ENCODE data around the gene SCAPER.
"Not testable (repeated sequence)": the region's sequence is repeated elsewhere in the genome, so short reads cannot be mapped to it uniquely, and the experiment has no call there.

The SCAPER gene

GRCh38 chr15:76514282-76514681 is 390.9 kb downstream of the SCAPER start:
- Histone ChIP-seq H3K27me3 (ENCODE audit: insufficient read depth, low read depth, severe bottlenecking) (no peaks in the 10 kb centered on the region), H3K36me3 (no peaks in the 10 kb centered on the region), H3K4me3 (ENCODE audit: low read depth, low read length) (no peak overlapping the region), H3K9me3 (ENCODE audit: severe bottlenecking) (no peaks in the 10 kb centered on the region), H3K27ac (peak overlapping the region; percentile 94)
- TF ChIP-seq CTCF (IDR thresholded peaks at IDR 0.05; ENCODE audit: low read depth, low read length): no peak
- DNase-seq: peak; percentile 78

- no peak for TF ChIP-seq CTCF (IDR thresholded peaks at IDR 0.05; ENCODE audit: low read depth, low read length)
- H3K27me3 ChIP-seq (ENCODE audit: insufficient read depth, low read depth, severe bottlenecking): no peaks in the 10 kb centered on the region
- peak overlapping the region; percentile 21 for H3K4me3 ChIP-seq (ENCODE audit: low read depth, low read length)
- H3K27ac ChIP-seq: peak overlapping the region; percentile 75
- no peaks in the 10 kb centered on the region for H3K9me3 ChIP-seq (ENCODE audit: severe bottlenecking)
- DNase-seq: no peak
- no peaks in the 10 kb centered on the region for H3K36me3 ChIP-seq
These were observed 392.2 kb downstream of the SCAPER start for GRCh38 chr15:76512971-76513370.

DNA sequence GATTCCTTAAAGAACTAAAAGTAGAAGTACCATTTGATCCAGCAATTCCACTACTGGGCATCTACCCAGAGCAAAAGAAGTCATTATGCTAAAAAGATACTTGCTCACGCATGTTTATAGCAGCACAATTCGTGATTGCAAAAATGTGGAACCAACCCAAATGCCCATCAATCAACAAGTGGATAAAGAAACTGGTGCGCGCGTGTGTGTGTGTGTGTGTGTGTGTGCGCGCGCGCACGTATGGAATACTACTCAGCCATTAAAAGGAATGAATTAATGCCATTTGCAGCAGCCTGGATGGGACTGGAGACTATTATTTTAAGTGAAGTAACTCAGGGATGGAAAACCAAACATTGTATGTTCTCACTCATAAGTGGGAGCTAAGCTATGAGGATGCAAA is 394.5 kb downstream of the SCAPER start:
- not testable (repeated sequence) for DNase-seq; H3K27ac ChIP-seq; H3K36me3 ChIP-seq; H3K9me3 ChIP-seq (ENCODE audit: severe bottlenecking); H3K27me3 ChIP-seq (ENCODE audit: insufficient read depth, low read depth, severe bottlenecking); H3K4me3 ChIP-seq (ENCODE audit: low read depth, low read length)

GRCh38 chr15:76503804-76504203 is 401.3 kb downstream of the SCAPER start:
- Histone ChIP-seq H3K4me3 (ENCODE audit: low read depth, low read length) (no peak overlapping the region), H3K36me3 (peaks cover 5% of the 10 kb centered on the region), H3K27me3 (ENCODE audit: insufficient read depth, low read depth, severe bottlenecking) (no peaks in the 10 kb centered on the region), H3K9me3 (ENCODE audit: severe bottlenecking) (peaks cover 4% of the 10 kb centered on the region), H3K27ac (no peak overlapping the region)
- TF ChIP-seq CTCF (IDR thresholded peaks at IDR 0.05; ENCODE audit: low read depth, low read length): no peak
- no peak for DNase-seq

DNA sequence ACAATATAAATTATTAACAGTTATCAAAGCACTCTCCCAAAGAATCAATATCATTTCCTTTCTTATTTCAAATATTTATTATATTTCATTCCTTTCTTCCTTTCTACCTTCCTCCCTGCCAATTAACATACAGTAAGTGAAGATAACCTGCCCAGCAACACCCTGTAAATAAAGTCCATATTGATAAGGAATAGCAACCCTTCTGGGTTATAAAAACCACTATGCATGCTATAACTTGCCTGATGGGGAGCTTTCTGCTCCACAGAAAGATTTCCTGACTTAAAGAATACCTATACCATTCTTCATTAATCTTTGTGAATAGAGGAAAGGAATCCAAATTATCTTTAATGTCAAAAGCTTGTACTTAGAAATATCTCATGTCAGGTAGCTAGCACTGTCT is 402.0 kb downstream of the SCAPER start:
- TF ChIP-seq CTCF (IDR thresholded peaks at IDR 0.05; ENCODE audit: low read depth, low read length): no peak
- peaks cover 4% of the 10 kb centered on the region for H3K9me3 ChIP-seq (ENCODE audit: severe bottlenecking)
- DNase-seq: no peak
- H3K27ac ChIP-seq: no peak overlapping the region
- H3K4me3 ChIP-seq (ENCODE audit: low read depth, low read length): no peak overlapping the region
- H3K36me3 ChIP-seq: peaks cover 5% of the 10 kb centered on the region
- H3K27me3 ChIP-seq (ENCODE audit: insufficient read depth, low read depth, severe bottlenecking): no peaks in the 10 kb centered on the region

GRCh38 chr15:76502678-76503077 is 402.5 kb downstream of the SCAPER start:
- Histone ChIP-seq H3K4me3 (ENCODE audit: low read depth, low read length) (no peak overlapping the region), H3K9me3 (ENCODE audit: severe bottlenecking) (peaks cover 4% of the 10 kb centered on the region), H3K36me3 (peaks cover 5% of the 10 kb centered on the region), H3K27ac (no peak overlapping the region), H3K27me3 (ENCODE audit: insufficient read depth, low read depth, severe bottlenecking) (no peaks in the 10 kb centered on the region)
- DNase-seq: no peak
- no peak for TF ChIP-seq CTCF (IDR thresholded peaks at IDR 0.05; ENCODE audit: low read depth, low read length)

DNA sequence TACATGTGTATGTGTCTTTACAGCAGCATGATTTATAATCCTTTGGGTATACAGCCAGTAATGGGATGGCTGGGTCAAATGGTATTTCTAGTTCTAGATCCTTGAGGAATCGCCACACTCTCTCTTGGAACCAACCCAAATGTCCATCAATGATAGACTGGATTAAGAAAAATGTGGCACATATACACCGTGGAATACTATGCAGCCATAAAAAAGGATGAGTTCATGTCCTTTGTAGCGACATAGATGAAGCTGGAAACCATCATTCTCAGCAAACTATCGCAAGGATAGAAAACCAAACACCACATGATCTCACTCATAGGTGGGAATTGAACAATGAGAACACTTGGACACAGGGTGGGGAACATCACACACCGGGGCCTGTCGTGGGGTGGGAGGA is 403.0 kb downstream of the SCAPER start:
- H3K27me3 ChIP-seq (ENCODE audit: insufficient read depth, low read depth, severe bottlenecking); H3K27ac ChIP-seq; H3K4me3 ChIP-seq (ENCODE audit: low read depth, low read length); H3K9me3 ChIP-seq (ENCODE audit: severe bottlenecking); DNase-seq; H3K36me3 ChIP-seq: not testable (repeated sequence)
